GM23338 (cell line): ENCODE results near the gene PIM1. TPM values are rescaled to one million over a fixed set of nuclear protein-coding genes. Genes with fewer than 3 reads are reported as not detected.

Source experiments
- ATAC-seq: fragments of 200-7000 bp; cut with Tn5 transposase; 3 replicates; pipeline ENCODE4 v1.9.1; 2020
- DNase-seq: peaks from one replicate; pipeline ENCODE4 v3.0.0-alpha.2; 2015; ENCODE audit warnings: low spot score
- H2AFZ ChIP-seq: fragments of 200-600 bp; sonication (generic); 2 replicates; pipeline ENCODE4 v1.8.0; 2016; ENCODE audit warnings: antibody characterized with exemption, mild to moderate bottlenecking, moderate library complexity
- H3F3A ChIP-seq: fragments of 200-600 bp; sonication (generic); replicated peaks from 2 replicates; pipeline ENCODE4 v1.8.0; 2017; ENCODE audit warnings: antibody characterized with exemption, mixed run types, low read depth
- H3K27ac ChIP-seq: fragments of 200-600 bp; sonication (generic); 2 replicates; pipeline ENCODE4 v1.6.1; 2016; ENCODE audit warnings: low read depth
- H3K27me3 ChIP-seq: fragments of 200-600 bp; sonication (generic); 2 replicates; pipeline ENCODE4 v1.8.0; 2016; ENCODE audit warnings: mild to moderate bottlenecking, mixed run types, moderate library complexity; ENCODE audit not compliant: insufficient read depth
- H3K36me3 ChIP-seq: fragments of 200-600 bp; sonication (generic); 2 replicates; pipeline ENCODE4 v1.8.0; 2016; ENCODE audit warnings: mild to moderate bottlenecking; ENCODE audit not compliant: insufficient read depth
- H3K4me1 ChIP-seq: fragments of 200-600 bp; sonication (generic); 2 replicates; pipeline ENCODE4 v1.8.0; 2016; ENCODE audit warnings: mild to moderate bottlenecking, moderate library complexity; ENCODE audit not compliant: insufficient read depth
- H3K4me2 ChIP-seq: fragments of 200-600 bp; sonication (generic); 2 replicates; pipeline ENCODE4 v1.7.1; 2017; ENCODE audit warnings: mixed run types
- H3K4me3 ChIP-seq: fragments of 200-600 bp; sonication (generic); 2 replicates; pipeline ENCODE4 v1.6.1; 2016; ENCODE audit warnings: mixed run types
- H3K79me2 ChIP-seq: fragments of 200-600 bp; sonication (generic); replicated peaks from 2 replicates; pipeline ENCODE4 v1.8.0; 2017; ENCODE audit warnings: mild to moderate bottlenecking; ENCODE audit not compliant: insufficient read depth
- H3K9me2 ChIP-seq: fragments of 200-600 bp; sonication (generic); 2 replicates; pipeline ENCODE4 v1.8.0; 2017; ENCODE audit not compliant: insufficient read depth
- H4K20me1 ChIP-seq: fragments of 200-600 bp; sonication (generic); replicated peaks from 2 replicates; pipeline ENCODE4 v1.8.0; 2017; ENCODE audit warnings: mild to moderate bottlenecking; ENCODE audit not compliant: insufficient read depth
- H3K27ac Mint-ChIP-seq: 2 replicates; pipeline ENCODE4 v1.8.0; 2020; ENCODE audit warnings: inconsistent platforms, mild to moderate bottlenecking, moderate library complexity, mixed read lengths
- H3K27me3 Mint-ChIP-seq: 3 replicates; pipeline ENCODE4 v1.8.0; 2022; ENCODE audit warnings: low read depth, mild to moderate bottlenecking, moderate library complexity, mixed read lengths, inconsistent platforms; ENCODE audit not compliant: insufficient read depth, poor library complexity
- H3K36me3 Mint-ChIP-seq: 3 replicates; pipeline ENCODE4 v1.8.0; 2021; ENCODE audit warnings: low read depth, mild to moderate bottlenecking, inconsistent platforms, moderate library complexity, mixed read lengths
- H3K4me1 Mint-ChIP-seq: 3 replicates; pipeline ENCODE4 v1.8.0; 2020; ENCODE audit warnings: mild to moderate bottlenecking, inconsistent platforms, mixed read lengths
- H3K4me3 Mint-ChIP-seq: 3 replicates; pipeline ENCODE4 v1.8.0; 2021; ENCODE audit warnings: moderate library complexity, mild to moderate bottlenecking, inconsistent platforms, mixed read lengths
- H3K9me3 Mint-ChIP-seq: 3 replicates; pipeline ENCODE4 v1.8.0; 2020; ENCODE audit warnings: moderate library complexity, mild to moderate bottlenecking, inconsistent platforms, mixed read lengths
- CREB1 ChIP-seq: fragments of 250-450 bp; sonication (Bioruptor Pico); IDR thresholded peaks from 2 replicates; pipeline ENCODE4 v1.5.0; 2020; ENCODE audit warnings: low read depth, mild to moderate bottlenecking, moderate library complexity
- CTCF ChIP-seq, 2 experiments: fragments of 200-600 bp in 1 of 2; sonication (generic) in 1 of 2; conservative IDR thresholded peaks; 2 replicates each; pipeline versions ENCODE4 v1.5.1 to v1.6.1; 2016 to 2017; ENCODE audit warnings: antibody characterized with exemption in 2 of 2, low read depth in 2 of 2, mild to moderate bottlenecking in 2 of 2, moderate library complexity in 1 of 2
- ETS1 ChIP-seq: IDR thresholded peaks from 2 replicates; pipeline ENCODE4 v1.6.1; 2016; ENCODE audit warnings: antibody characterized with exemption
- EZH2 ChIP-seq: fragments of 200-600 bp; sonication (generic); IDR thresholded peaks from one replicate; pipeline ENCODE4 v1.8.0; 2017; ENCODE audit warnings: antibody characterized with exemption, mild to moderate bottlenecking, low read depth; ENCODE audit not compliant: unreplicated experiment
- EZH2phosphoT487 ChIP-seq: fragments of 200-600 bp; sonication (generic); IDR thresholded peaks from one replicate; pipeline ENCODE4 v1.8.1; 2018; ENCODE audit warnings: antibody characterized with exemption; ENCODE audit not compliant: unreplicated experiment
- JUNB ChIP-seq: IDR thresholded peaks from one replicate; pipeline ENCODE4 v1.6.1; 2016; ENCODE audit warnings: antibody characterized with exemption; ENCODE audit not compliant: unreplicated experiment
- NANOG ChIP-seq: IDR thresholded peaks from 2 replicates; pipeline ENCODE4 v1.6.1; 2016; ENCODE audit warnings: antibody characterized with exemption, borderline replicate concordance
- POLR2AphosphoS5 ChIP-seq: IDR thresholded peaks from 2 replicates; pipeline ENCODE4 v1.6.1; 2016; ENCODE audit warnings: antibody characterized with exemption, low read depth
- REST ChIP-seq: IDR thresholded peaks from one replicate; pipeline ENCODE4 v1.6.1; 2018; ENCODE audit warnings: antibody characterized with exemption; ENCODE audit not compliant: unreplicated experiment
- STAT1 ChIP-seq: IDR thresholded peaks from one replicate; pipeline ENCODE4 v1.6.1; 2016; ENCODE audit warnings: antibody characterized with exemption; ENCODE audit not compliant: unreplicated experiment
- ZNF114 ChIP-seq: fragments of 250-450 bp; sonication (Bioruptor Pico); IDR thresholded peaks from 2 replicates; pipeline ENCODE4 v1.5.0; 2020; ENCODE audit warnings: mild to moderate bottlenecking, moderate library complexity
- ZNF331 ChIP-seq: fragments of 250-450 bp; sonication (Bioruptor Pico); IDR thresholded peaks from 2 replicates; pipeline ENCODE4 v1.5.0; 2020; ENCODE audit warnings: low read depth, mild to moderate bottlenecking, moderate library complexity
- ZNF462 ChIP-seq: fragments of 250-450 bp; sonication (Bioruptor Pico); IDR thresholded peaks from 2 replicates; pipeline ENCODE4 v1.5.0; 2020; ENCODE audit warnings: mild to moderate bottlenecking, moderate library complexity
- polyA plus RNA-seq: library from polyadenylated mRNA; unstranded; fragments of >200 nt; fragmentation: Nextera tagmentation; extraction: Ambion mirVana; gene quantifications from 2 replicates; pipeline ENCODE4 v1.2.1, GENCODE V29; 2016
- total RNA-seq: library from RNA; depleted of rRNA; stranded (reverse); fragments of >200 nt; shearing (Covaris generic); gene quantifications from 2 replicates; pipeline ENCODE4 v1.2.3, GENCODE V29; 2014

The PIM1 gene
- total and polyA plus RNA-seq, 2 experiments from 2014 or later: 46.0 to 74.2 TPM

GRCh38 chr6:37208793-37209192 lies 38.8 kb downstream of the PIM1 start:
- no peak overlapping the region for H3K27ac Mint-ChIP-seq
- Histone ChIP-seq H3F3A (no peaks in the 10 kb centered on the region; the same call in 1 of the 2 replicates), H3K4me3 (no peak overlapping the region), H4K20me1 (no peaks in the 10 kb centered on the region), H3K4me2 (no peak overlapping the region), H3K79me2 (no peaks in the 10 kb centered on the region), H3K9me2 (no peaks in the 10 kb centered on the region), H3K36me3 (no peaks in the 10 kb centered on the region), H2AFZ (no peak overlapping the region), H3K27me3 (no peaks in the 10 kb centered on the region), H3K27ac (no peak overlapping the region), H3K4me1 (no peaks in the 10 kb centered on the region; the same call in 1 of the 2 replicates)
- no peaks in the 10 kb centered on the region; the same call in 2 of the 3 replicates for H3K9me3 Mint-ChIP-seq
- TF ChIP-seq ZNF331 (CRISPR knock-in tag): no peak
- TF ChIP-seq ETS1: no peak
- TF ChIP-seq POLR2AphosphoS5: no peak
- TF ChIP-seq ZNF462: no peak
- no peak for TF ChIP-seq EZH2
- TF ChIP-seq STAT1: no peak
- TF ChIP-seq CTCF (conservative IDR thresholded peaks at IDR 0.05; ENCODE audit: low read depth in 2 of 2): no peak
- no peak for TF ChIP-seq NANOG
- TF ChIP-seq ZNF114 (CRISPR knock-in tag): no peak
- TF ChIP-seq JUNB: no peak
- no peak for TF ChIP-seq REST
- no peak for TF ChIP-seq CREB1 (CRISPR knock-in tag)
- TF ChIP-seq EZH2phosphoT487: no peak
- ATAC-seq (no peak), DNase-seq (no peak)
- peaks cover 8% of the 10 kb centered on the region for H3K27me3 Mint-ChIP-seq
- H3K4me1 Mint-ChIP-seq: peaks cover 3% of the 10 kb centered on the region
- no peak overlapping the region for H3K4me3 Mint-ChIP-seq
- no peaks in the 10 kb centered on the region for H3K36me3 Mint-ChIP-seq
